ENCODE results near the gene CTBS. TPM values are rescaled to one million over a fixed set of nuclear protein-coding genes. Genes with fewer than 3 reads are reported as not detected.
"Not testable (repeated sequence)": the region's sequence is repeated elsewhere in the genome, so short reads cannot be mapped to it uniquely, and the experiment has no call there.

The CTBS gene
- total RNA-seq, 1 donor from 2014 or later: 6.0 TPM

GRCh38 chr1:84598846-84599741, 24.9 kb upstream of the CTBS start:
- intact Hi-C loops (cut with DNase I): no loop called here
- no peak for ATAC-seq
- DNase-seq (ENCODE audit: missing footprints): no peak

- intact Hi-C loops (cut with DNase I): no loop called here
- no peak for ATAC-seq
Observed at GRCh38 chr1:84598418-84598817, 24.2 kb upstream of the CTBS start.

DNA sequence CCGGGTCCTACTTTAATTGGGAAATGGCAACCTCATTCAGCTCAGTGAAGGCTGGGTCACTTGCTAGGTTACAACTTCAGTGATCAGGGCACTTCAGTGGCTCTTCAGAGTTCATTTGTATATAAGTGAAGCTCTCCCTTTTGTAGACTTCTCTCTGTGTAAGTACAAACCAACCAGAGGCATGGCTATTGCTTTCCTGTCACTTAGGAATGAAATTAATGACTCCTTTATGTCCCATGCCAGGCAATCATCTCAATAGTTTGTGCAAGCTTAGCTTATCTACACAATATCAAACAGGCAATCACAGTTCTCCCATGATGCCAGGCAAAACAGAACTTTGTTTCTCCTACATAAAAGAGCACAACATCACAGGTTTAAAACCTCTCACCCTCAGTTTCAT, 22.8 kb upstream of the CTBS start:
- intact Hi-C loops (cut with DNase I): no loop called here
- DNase-seq (ENCODE audit: missing footprints) (no peak), ATAC-seq (no peak)

More at GRCh38 chr1:84598418-84598817, 24.2 kb upstream of the CTBS start:
- no peak for DNase-seq (ENCODE audit: missing footprints)

DNA sequence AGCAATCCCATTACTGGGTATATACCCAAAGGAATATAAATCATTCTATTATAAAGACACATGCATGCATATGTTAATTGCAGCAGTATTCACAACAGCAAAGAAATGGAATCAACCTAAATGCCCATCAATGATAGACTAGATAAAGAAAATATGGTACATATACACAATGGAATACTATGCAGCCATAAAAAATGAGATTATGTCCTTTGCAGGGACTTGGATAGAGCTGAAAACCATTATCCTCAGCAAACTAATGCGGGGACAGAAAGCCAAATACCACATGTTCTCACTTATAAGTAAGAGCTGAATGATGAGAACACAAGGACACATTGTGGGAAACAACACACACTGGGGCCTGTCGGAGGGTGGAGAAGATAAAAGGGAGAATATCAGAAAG, 20.7 kb upstream of the CTBS start:
- DNase-seq (ENCODE audit: missing footprints); intact Hi-C loops (cut with DNase I); ATAC-seq: not testable (repeated sequence)

GRCh38 chr1:84587099-84587498, 12.9 kb upstream of the CTBS start:
- no peak for ATAC-seq
- DNase-seq (ENCODE audit: missing footprints): no peak
- intact Hi-C loops (cut with DNase I): no loop called here

GRCh38 chr1:84585803-84586202, 11.6 kb upstream of the CTBS start:
- intact Hi-C loops (cut with DNase I): no loop called here
- ATAC-seq (no peak), DNase-seq (ENCODE audit: missing footprints) (no peak)

DNA sequence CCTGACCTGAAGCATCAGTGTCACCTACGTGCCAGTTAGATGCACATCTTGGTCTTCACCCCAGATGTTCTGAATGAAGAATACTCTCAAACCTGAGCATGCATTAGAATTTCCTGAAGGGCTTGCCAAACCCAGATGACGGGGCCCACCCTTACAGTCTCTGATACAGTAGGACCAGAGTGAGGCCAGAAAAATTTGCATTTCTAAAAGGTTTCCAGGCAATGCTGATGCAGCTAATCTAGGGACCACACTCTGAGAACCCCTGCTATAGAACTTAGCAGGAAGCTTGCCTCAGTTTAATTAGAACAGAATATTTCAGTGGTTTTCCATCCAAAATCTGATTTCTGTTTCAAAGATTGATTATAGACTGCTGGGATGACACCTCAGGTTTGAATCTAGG, 9.9 kb upstream of the CTBS start:
- ATAC-seq (no peak), DNase-seq (ENCODE audit: missing footprints) (no peak)
- intact Hi-C loops (cut with DNase I): no loop called here

DNA sequence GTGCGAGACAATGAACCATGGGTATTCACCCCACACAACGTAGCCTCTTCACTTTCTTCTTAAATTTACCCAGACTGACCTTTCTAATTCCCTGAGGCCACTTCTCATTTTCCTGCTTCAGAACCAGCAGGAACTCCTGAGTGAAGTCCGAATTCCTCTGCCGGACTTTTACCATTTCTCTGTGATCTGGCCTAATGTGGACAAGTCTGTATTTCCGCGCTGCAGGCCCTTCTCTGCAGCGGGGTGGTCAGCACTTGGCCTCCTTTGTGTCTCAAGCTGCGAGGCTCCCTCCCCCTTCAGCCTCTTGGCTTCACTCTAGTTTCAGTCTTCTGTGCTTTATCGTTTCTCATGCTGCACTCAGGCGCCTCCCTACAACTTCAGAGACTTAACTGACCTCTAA, 9.4 kb upstream of the CTBS start:
- DNase-seq (ENCODE audit: missing footprints) (no peak), ATAC-seq (peak; percentile 20)
- intact Hi-C loops (cut with DNase I): no loop called here

GRCh38 chr1:84582802-84583587, 8.8 kb upstream of the CTBS start:
- DNase-seq (ENCODE audit: missing footprints) (no peak), ATAC-seq (no peak)
- intact Hi-C loops (cut with DNase I): no loop called here

DNA sequence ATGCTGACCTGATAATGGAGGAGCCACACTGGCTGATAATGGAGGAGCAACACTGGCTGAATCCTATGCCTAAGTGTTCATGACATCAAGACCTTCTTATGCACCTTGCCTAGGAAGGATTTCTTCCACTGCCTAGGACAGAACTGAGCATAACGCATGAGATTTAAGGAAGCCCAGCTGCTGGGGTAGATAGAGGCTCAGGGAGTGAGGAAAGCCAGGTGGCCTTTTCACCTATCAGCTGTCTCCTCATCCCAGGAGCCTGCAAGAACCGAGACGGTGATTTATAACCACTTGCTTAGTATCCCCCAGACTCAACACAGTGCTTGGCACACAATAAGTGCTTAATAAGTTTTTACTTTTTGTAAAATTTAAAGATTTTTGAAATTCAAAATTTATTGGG, 7.4 kb upstream of the CTBS start:
- DNase-seq (ENCODE audit: missing footprints) (no peak), ATAC-seq (no peak)
- intact Hi-C loops (cut with DNase I): no loop called here

DNA sequence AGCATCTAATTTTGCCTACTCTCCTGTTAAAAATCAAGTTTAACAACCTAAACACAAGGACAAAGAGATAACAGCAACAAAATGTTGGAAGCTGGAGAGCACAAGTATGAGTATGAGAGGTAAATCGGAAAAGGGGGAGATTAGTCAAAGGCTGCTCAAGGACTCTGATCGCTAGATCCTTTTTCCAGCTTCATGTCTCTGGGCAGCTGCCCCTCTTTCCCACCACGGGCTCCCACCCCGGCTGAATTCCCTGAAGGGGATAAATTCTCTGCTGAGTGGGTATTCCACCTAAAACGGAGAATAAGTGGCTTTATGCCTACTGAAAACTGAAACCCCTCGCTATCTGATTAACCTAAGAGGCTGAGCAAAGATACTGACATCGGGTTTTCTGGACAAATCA, 696 bp upstream of the CTBS start:
- intact Hi-C loops (cut with DNase I): loop anchor here (2.0 kb wide), 1 partner anchor 46 kb away; no protein-coding TSS in a partner anchor
- no peak for DNase-seq (ENCODE audit: missing footprints)
- no peak for ATAC-seq

DNA sequence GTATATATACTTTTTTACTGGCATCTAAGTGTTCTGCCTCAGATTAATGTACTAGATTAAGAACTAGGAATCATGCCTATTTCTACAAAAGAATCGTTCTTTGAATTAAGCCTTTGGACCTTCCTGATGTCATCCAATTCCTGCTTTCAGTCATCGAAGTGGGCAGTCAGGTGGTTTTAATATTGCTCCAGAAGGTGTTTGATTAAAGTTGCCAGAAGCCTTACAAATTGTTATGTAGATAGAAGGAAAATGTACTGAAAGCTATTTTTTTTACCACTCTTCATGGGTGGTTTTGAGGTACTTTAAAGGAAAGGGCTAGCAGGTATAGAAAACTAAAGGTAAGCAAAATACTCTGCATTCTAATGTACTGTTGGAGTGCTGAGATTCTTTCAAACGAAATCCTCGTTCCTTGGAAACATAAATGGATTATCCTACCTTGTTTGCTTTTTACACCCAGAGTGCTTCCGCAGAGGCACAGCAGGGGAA, 716 bp downstream of the CTBS start:
- intact Hi-C loops (cut with DNase I): loop anchor here (2.0 kb wide), 1 partner anchor 67 kb away; the partner anchor contains the start of genes GNG5 and SPATA1
- ATAC-seq: no peak
- no peak for DNase-seq (ENCODE audit: missing footprints)

- intact Hi-C loops (cut with DNase I): no loop called here
- ATAC-seq: no peak
- DNase-seq (ENCODE audit: missing footprints): no peak
Observed at GRCh38 chr1:84571150-84571535, 3.1 kb downstream of the CTBS start.

- no peak for ATAC-seq
- intact Hi-C loops (cut with DNase I): no loop called here
- no peak for DNase-seq (ENCODE audit: missing footprints)
Observed at GRCh38 chr1:84570436-84571149, 3.6 kb downstream of the CTBS start.

- intact Hi-C loops (cut with DNase I): no loop called here
- ATAC-seq: no peak
Observed at GRCh38 chr1:84569216-84569615, 5.0 kb downstream of the CTBS start.

GRCh38 chr1:84550826-84551225, 23.4 kb downstream of the CTBS start:
- DNase-seq (ENCODE audit: missing footprints): no peak
- ATAC-seq: no peak
- intact Hi-C loops (cut with DNase I): no loop called here

More at GRCh38 chr1:84569216-84569615, 5.0 kb downstream of the CTBS start:
- no peak for DNase-seq (ENCODE audit: missing footprints)

- ATAC-seq: no peak
- DNase-seq (ENCODE audit: missing footprints): no peak
- intact Hi-C loops (cut with DNase I): no loop called here
Observed at GRCh38 chr1:84541679-84542078, 32.6 kb downstream of the CTBS start.

GRCh38 chr1:84540759-84541158, 33.5 kb downstream of the CTBS start:
- ATAC-seq: no peak
- no peak for DNase-seq (ENCODE audit: missing footprints)
- intact Hi-C loops (cut with DNase I): no loop called here

- ATAC-seq (no peak), DNase-seq (ENCODE audit: missing footprints) (no peak)
- intact Hi-C loops (cut with DNase I): no loop called here
Observed at GRCh38 chr1:84539972-84540371, 34.3 kb downstream of the CTBS start.

Data from Right ventricle myocardium inferior (tissue), 1 donor.